Glutamatergic neuron (in vitro differentiated cells): ENCODE data around the gene TMEM53. TPM values are rescaled to one million over a fixed set of nuclear protein-coding genes. Genes with fewer than 3 reads are reported as not detected.

Experiments used
- DNase-seq: peaks from one replicate; pipeline ENCODE4 v3.0.0; 2022
- H3K27ac Mint-ChIP-seq: one replicate; pipeline ENCODE4 v1.8.0; 2020; ENCODE audit warnings: mild to moderate bottlenecking, mixed read lengths, inconsistent platforms; ENCODE audit not compliant: unreplicated experiment
- H3K27me3 Mint-ChIP-seq: one replicate; pipeline ENCODE4 v1.8.0; 2020; ENCODE audit warnings: mild to moderate bottlenecking, moderate library complexity, mixed read lengths, inconsistent platforms; ENCODE audit not compliant: unreplicated experiment
- H3K36me3 Mint-ChIP-seq: one replicate; pipeline ENCODE4 v1.8.0; 2020; ENCODE audit warnings: mild to moderate bottlenecking, mixed read lengths, inconsistent platforms; ENCODE audit not compliant: unreplicated experiment
- H3K4me1 Mint-ChIP-seq: one replicate; pipeline ENCODE4 v1.8.0; 2020; ENCODE audit warnings: mild to moderate bottlenecking, low read depth, mixed read lengths, inconsistent platforms; ENCODE audit not compliant: unreplicated experiment
- H3K4me3 Mint-ChIP-seq: one replicate; pipeline ENCODE4 v1.8.0; 2020; ENCODE audit warnings: mild to moderate bottlenecking, mixed read lengths, inconsistent platforms; ENCODE audit not compliant: unreplicated experiment
- H3K9me3 Mint-ChIP-seq: one replicate; pipeline ENCODE4 v1.8.0; 2020; ENCODE audit warnings: mild to moderate bottlenecking, moderate library complexity, mixed read lengths, inconsistent platforms; ENCODE audit not compliant: unreplicated experiment
- total RNA-seq: library from RNA; stranded (reverse); fragmentation: NEBNext Ultra II Directional; extraction: Animal tissue kit (Norgen Biotek cat#: 25700); gene quantifications from one replicate; pipeline ENCODE4 v1.2.1, GENCODE V29; 2021; ENCODE audit not compliant: unreplicated experiment
- TF ChIP-seq, protein P1 (sequence below): fragments of 200-600 bp; sonication (generic); IDR thresholded peaks from one replicate; pipeline ENCODE4 v1.5.0; 2021; ENCODE audit not compliant: partially characterized antibody, unreplicated experiment

TMEM53 gene
- total RNA-seq, 1 donor from 2014 or later, result 10.1 TPM

DNA sequence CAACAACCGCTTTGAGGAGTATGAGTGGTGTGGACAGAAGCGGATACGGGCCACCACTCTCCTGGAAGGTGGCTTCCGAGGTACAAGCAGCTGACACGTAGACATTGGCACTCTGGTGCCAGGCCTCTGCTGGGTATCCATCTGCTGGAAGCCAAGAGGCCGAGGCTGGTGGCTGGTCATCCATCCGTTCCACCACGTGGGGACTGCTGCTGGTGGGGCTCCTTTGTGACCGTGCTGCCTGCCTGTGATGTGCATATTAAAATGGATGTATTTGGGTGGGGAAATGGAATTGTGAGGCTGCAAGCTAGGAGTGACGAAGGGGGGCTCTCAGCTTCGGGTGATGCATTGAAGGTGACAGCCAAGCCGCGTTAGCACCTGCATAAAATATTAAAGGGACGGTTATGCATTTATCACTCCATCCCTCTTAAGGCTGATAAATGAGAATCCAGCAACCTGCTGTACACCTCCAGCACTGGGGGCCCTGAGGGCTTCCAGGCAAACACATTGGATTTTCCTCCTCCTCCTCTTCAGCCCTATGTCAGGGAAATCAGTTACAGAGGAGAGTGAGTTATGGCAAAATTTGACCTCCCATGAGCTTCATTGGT lies 38.1 kb downstream of the TMEM53 start:
- H3K4me3 Mint-ChIP-seq, result peak overlapping the region; percentile 82
- peaks cover 73% of the 10 kb centered on the region for H3K4me1 Mint-ChIP-seq
- H3K27ac Mint-ChIP-seq, result peak overlapping the region; percentile 98
- H3K9me3 Mint-ChIP-seq, result peaks cover 28% of the 10 kb centered on the region
- TF ChIP-seq, protein P1, sequence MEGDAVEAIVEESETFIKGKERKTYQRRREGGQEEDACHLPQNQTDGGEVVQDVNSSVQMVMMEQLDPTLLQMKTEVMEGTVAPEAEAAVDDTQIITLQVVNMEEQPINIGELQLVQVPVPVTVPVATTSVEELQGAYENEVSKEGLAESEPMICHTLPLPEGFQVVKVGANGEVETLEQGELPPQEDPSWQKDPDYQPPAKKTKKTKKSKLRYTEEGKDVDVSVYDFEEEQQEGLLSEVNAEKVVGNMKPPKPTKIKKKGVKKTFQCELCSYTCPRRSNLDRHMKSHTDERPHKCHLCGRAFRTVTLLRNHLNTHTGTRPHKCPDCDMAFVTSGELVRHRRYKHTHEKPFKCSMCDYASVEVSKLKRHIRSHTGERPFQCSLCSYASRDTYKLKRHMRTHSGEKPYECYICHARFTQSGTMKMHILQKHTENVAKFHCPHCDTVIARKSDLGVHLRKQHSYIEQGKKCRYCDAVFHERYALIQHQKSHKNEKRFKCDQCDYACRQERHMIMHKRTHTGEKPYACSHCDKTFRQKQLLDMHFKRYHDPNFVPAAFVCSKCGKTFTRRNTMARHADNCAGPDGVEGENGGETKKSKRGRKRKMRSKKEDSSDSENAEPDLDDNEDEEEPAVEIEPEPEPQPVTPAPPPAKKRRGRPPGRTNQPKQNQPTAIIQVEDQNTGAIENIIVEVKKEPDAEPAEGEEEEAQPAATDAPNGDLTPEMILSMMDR, result no peak
- H3K36me3 Mint-ChIP-seq, result peaks cover 5% of the 10 kb centered on the region
- H3K27me3 Mint-ChIP-seq, result peaks cover 24% of the 10 kb centered on the region
- no peak for DNase-seq

DNA sequence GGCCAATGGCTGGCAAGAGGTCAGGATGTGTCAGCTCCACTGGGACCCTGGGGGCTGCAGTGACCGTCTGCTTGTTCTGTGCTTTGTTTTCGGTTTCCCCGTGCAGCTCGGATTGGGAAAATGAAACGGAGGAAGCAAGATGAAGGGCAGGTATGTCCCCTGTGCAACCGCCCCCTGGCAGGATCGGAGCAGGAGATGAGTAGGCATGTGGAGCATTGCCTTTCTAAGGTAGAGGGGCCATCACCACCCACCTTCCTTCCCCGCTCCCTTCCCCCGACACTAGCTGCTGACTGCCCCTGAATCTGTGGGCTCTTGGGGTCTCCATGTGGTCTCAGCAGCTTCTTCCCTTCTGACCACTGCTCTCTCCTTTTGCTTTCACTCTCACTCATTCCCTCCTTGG lies 38.8 kb downstream of the TMEM53 start:
- H3K36me3 Mint-ChIP-seq, result peaks cover 5% of the 10 kb centered on the region
- peaks cover 32% of the 10 kb centered on the region for H3K9me3 Mint-ChIP-seq
- peaks cover 73% of the 10 kb centered on the region for H3K4me1 Mint-ChIP-seq
- TF ChIP-seq, protein P1, result no peak
- H3K27me3 Mint-ChIP-seq, result peaks cover 26% of the 10 kb centered on the region
- H3K27ac Mint-ChIP-seq, result peak overlapping the region; percentile 98
- peak overlapping the region; percentile 82 for H3K4me3 Mint-ChIP-seq
- DNase-seq, result peak; percentile 56

DNA sequence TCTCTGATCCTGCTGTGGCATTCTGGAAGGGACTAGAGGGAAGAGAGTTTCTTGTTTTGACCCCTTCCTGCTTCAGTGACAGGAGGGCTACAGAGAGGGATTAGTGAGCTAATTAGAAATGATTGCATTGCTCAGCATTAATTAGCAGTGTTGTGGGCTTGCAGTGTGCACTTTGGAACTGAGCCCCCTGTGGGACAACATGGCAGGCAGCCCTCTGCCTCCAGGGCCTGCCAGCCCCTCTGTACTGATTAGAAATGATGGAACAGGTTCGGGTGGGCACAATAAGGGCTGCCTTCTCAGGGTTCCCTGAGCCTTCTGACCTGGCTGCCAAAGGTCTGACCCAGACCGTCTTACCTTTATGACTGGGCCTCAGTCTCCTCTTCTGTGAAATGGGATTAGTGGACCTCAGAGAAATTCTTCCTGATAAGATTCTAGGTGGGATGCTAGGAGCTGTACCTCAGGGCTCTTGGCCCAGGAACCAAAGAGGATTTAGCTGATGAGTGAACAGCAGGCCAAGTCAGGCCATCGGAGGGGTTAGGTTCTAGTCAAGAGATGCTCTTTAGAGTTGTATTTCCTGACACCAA lies 39.6 kb downstream of the TMEM53 start:
- peak overlapping the region; percentile 98 for H3K27ac Mint-ChIP-seq
- peaks cover 25% of the 10 kb centered on the region for H3K27me3 Mint-ChIP-seq
- DNase-seq, result no peak
- peak overlapping the region; percentile 82 for H3K4me3 Mint-ChIP-seq
- H3K36me3 Mint-ChIP-seq, result peaks cover 5% of the 10 kb centered on the region
- H3K4me1 Mint-ChIP-seq, result peaks cover 72% of the 10 kb centered on the region
- peaks cover 35% of the 10 kb centered on the region for H3K9me3 Mint-ChIP-seq
- TF ChIP-seq, protein P1, result no peak

DNA sequence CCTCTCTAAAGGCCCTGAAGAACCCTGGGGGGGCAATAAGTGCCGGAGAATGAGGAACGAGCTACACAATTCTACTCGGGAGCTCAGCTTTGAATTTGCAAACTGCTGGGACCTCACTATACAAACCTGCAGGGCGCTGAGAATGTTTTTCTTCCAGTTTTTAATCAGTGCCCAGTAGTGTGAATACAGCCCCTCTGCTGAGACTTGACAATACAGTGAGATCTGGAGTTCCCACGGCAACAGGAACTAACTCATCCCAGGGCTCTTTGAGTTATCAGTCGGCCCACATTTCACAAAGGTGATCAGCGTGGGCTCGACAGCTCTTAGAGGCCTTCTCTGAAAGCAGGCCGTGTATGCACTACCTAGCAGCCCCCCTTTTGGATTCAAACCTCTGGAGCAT lies 41.7 kb downstream of the TMEM53 start:
- TF ChIP-seq, protein P1, result no peak
- peak overlapping the region; percentile 89 for H3K4me3 Mint-ChIP-seq
- peaks cover 62% of the 10 kb centered on the region for H3K4me1 Mint-ChIP-seq
- peaks cover 33% of the 10 kb centered on the region for H3K9me3 Mint-ChIP-seq
- no peaks in the 10 kb centered on the region for H3K36me3 Mint-ChIP-seq
- H3K27ac Mint-ChIP-seq, result peak overlapping the region; percentile 95
- H3K27me3 Mint-ChIP-seq, result peaks cover 21% of the 10 kb centered on the region
- DNase-seq, result no peak
